ENCODE data around the gene PNMT.

The PNMT gene

DNA sequence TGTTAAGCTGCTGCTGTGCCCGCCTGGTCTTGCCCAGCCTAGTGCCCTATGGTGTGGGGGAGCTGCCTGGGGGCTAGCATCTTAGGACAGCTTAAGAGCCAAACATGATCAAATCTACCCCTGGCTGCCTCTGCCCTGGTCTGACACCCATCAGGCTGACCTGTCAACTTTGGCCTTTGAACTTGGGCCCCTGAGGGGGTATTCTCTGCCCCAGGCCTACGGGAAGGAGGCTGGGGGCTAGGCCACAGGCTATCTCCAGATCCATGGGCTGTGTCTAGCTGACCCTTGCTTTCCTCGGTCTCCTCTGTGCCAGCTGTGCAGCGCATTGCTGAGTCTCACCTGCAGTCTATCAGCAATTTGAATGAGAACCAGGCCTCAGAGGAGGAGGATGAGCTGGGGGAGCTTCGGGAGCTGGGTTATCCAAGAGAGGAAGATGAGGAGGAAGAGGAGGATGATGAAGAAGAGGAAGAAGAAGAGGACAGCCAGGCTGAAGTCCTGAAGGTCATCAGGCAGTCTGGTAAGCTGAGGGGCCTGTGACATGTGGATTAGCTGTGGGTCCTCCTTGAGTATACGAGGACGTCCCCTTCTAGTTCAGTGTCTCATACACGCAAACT, 34.6 kb upstream of the PNMT start:
- no peak for FAIRE-seq

DNA sequence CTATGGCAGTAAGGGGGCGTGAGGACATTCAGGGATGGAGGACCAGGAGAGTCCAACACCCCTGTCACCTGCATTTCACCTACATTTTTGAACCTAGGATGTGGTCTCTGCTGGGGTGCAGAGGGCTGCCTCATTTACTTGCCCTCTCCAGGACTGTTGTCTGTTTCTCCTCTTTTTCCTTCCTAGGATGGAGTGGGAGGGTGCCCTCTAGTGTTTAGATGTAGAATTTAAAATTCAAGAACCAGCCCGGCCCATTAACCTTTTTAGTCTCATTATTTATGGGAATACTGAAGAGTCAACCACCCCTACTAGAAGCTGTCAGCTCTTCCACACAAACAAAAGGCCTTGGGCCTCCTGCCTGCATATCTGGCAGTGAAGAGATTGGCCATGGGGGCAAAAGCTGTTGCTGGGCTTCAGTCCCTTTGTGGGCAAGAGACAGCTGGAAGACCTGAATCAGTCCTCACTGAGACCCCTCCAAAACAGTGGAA, 33.8 kb upstream of the PNMT start:
- peak; percentile 84 for FAIRE-seq

- no peak for FAIRE-seq
Measured at GRCh38 chr17:39635614-39636176, 32.6 kb upstream of the PNMT start.

DNA sequence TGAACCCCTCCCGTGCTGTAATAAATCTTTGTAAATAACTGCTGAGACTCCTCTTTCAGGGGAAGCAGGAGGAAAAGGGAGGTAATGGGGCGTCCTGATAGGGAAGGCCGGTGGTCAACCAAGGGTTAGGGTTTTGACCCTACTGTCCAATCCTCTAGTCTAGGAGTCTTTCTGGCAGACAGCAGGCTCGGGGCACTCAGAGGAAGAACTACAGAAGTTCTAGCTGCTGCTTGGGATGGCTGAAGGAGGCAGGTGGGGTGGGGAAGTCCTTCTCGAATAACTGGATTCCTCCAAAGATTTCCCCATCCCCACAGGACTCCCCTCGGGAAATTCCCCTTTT, 31.7 kb upstream of the PNMT start:
- FAIRE-seq = no peak

DNA sequence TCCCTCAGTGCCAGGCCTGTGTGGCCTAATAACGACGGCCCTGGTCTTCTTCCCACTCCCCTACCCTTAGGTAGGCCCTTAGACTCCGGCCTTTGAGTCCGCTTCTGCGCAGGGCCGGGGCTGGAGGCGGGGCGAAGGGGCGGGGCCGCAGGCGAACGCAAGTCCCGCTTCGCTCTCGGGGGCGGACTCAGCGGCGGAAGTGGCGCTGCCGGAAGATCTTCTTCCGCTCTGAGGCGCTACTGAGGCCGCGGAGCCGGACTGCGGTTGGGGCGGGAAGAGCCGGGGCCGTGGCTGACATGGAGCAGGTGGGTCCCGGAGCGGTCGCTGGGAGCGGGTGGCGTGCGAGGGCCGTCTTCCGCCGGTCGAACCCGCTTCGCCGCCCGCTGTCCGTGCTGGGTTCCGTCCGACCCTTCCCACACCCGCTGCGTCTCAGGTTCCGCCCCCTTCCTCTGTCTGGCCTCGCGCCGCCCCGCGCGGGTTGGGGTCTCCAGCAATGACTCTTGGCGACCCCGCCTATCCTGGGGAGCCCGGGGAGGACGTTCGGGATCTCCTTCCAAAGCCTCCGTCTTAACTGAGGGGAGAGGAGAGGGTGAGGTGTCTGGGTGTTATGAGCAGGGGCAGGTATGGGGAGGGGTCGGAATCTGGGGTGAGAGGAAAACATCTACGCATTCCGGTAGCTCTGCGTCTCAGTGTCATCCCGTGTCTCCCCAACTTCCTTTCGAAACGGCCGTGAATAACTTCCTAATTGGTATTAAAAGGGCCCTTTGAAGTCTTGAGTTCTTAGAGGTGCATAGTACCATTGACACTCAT, 31.1 kb upstream of the PNMT start, which contains the start of gene STARD3:
Gene STARD3 (plus strand): TSS at position 218 of the 810 bp plus-strand sequence. CDS start 16,388 bp downstream, outside the sequence.
- FAIRE-seq = peak; percentile 65

- no peak for FAIRE-seq
Measured at GRCh38 chr17:39638317-39638716, 29.9 kb upstream of the PNMT start.

- FAIRE-seq = no peak
Measured at GRCh38 chr17:39639043-39639442, 29.2 kb upstream of the PNMT start.

DNA sequence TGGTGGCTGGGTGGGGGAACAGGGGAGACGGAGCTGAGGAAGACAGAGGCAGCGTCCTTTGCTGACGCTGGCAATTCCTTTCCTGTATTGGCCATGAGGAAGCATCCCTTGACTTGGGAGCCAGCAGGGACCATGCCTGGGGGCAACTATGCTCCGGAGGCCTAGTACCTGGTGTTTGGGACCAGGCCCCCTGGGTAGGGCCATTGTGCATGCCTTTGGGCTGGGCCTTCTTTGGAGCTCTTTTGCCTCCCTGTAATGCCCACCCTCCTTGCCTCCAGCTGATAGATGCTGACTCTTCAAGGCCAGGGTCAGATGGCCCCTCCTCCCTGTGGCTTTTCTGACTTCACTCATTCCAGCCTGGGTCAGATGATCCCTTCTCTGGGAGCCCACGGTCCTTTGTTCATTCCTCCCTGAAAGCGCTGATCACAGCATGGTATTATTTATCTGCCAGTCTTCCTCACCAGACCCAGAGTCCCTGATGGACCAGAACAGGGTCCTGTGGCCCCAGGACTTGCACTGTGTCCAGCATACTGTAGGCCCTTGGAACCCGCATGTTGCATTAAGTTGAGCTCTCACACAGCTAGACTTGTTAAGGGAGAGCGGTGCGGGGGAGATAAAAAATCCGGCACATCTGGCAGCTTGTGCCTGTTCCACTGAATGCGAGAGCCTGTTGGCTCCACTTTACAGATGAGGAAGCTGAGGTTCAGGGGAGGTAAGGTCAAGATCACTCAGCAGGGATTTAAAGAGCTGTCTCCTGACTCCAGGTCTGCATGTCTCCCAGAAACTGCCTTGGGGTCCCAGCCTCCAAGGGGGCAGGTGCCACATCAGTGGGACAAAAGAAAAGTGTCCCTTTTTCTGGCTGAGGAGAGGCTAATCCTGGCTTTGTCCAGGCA, 28.4 kb upstream of the PNMT start:
- no peak for FAIRE-seq

DNA sequence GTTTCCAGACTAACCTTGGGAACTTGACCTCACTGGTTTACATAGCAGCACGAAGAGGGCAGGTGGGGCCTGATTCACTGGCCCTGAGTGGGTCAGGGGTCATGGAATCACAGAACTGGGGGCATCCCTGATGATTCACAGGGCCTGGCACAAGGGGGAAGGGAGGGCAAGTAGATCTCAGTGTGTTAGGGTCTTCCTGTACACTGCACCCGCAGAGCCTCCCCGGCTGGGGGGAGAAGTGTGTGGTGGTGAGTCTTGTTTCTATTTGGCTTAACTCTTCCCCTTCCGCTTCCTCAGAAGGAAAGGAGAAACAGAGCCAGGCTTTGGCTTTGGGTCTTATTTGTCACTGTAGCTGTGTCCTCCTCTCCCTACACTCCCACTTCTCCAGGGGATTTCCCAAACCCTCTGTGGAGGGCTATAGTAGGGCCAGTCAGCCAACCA, 27.6 kb upstream of the PNMT start:
- FAIRE-seq = no peak

DNA sequence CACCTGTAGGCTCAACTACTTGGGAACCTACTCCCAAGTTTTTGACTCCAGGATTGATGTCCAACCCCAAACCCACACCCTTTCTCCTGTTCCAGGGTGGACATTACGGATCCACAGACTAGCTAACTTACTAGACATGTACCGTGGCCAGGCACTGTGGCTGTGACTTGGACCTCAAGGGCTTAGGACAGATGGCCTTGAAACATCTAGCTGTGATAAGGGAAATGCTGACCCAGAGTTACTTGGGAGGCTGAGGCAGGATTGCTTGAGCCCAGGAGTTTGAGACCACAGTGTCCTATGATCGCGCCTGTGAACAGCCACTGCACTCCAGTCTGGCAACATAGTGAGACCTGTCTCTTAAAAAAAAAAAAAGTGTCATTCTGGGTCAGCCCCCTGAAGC, 27.2 kb upstream of the PNMT start:
- FAIRE-seq = no peak

DNA sequence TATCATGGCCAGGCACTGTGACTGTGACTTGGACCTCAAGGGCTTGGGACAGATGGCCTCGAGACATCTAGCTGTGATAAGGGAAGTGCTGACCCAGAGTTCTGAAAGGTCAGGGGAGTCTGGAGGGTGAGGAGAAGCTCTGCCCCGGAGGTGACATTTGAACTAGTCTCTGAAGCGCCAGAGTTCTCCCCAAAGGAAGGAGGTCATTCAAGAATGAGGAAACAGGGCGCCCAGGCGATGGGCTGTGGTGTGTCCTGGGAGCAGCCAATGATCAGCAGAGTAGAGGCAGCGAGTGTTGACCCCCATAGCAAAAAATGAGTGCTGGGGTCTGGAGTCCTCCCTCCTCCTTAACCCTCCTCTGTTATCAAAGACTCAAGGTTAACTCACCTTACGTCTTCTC, 26.4 kb upstream of the PNMT start:
- FAIRE-seq = no peak

- no peak for FAIRE-seq
Measured at GRCh38 chr17:39642291-39643074, 25.8 kb upstream of the PNMT start.

- FAIRE-seq = no peak
Measured at GRCh38 chr17:39643271-39643670, 25.0 kb upstream of the PNMT start.

- no peak for FAIRE-seq
Measured at GRCh38 chr17:39647256-39647655, 21.0 kb upstream of the PNMT start.

- FAIRE-seq = no peak
Measured at GRCh38 chr17:39648616-39649366, 19.5 kb upstream of the PNMT start.

GRCh38 chr17:39650121-39650579, 18.1 kb upstream of the PNMT start:
- no peak for FAIRE-seq

DNA sequence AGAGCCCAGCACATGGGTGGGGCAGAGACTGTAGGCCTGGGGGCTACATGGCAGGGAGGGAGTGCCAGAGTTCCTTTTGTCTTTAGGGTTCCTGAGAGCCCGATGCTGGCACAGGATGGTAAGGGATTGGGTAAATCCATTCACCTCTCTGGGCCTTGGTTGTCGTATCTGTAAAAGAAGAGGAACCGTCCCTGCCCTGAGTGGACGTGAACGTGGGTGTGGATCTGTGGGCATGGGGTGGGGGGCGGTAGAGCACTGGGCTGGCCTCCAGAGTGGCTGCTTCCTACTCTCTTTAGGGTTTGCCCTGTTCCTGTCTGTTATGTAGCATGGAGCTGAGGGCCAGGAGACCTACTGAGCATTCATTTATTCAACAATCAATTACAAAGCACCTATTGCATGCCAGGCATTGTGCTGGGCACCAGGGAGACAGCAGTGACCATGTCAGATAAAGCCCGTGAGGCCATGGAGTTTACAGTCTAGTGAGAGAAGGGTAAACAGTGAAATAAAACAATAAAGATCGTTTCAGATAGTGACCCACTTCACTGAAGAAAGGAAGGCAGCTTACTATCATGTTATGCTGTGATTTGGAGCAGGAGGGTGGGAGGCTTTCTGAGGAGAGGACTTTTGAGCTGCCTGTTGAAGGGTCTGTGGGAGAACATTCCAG, 16.2 kb upstream of the PNMT start:
- FAIRE-seq = no peak

GRCh38 chr17:39652587-39653315, 15.5 kb upstream of the PNMT start:
- FAIRE-seq = peak; percentile 39

- no peak for FAIRE-seq
Measured at GRCh38 chr17:39653316-39653661, 15.0 kb upstream of the PNMT start.

Data from G401.6 (cell line).